ENCODE data around the gene ABL2.
"Not testable (repeated sequence)": the region's sequence is repeated elsewhere in the genome, so short reads cannot be mapped to it uniquely, and the experiment has no call there.

The ABL2 gene

DNA sequence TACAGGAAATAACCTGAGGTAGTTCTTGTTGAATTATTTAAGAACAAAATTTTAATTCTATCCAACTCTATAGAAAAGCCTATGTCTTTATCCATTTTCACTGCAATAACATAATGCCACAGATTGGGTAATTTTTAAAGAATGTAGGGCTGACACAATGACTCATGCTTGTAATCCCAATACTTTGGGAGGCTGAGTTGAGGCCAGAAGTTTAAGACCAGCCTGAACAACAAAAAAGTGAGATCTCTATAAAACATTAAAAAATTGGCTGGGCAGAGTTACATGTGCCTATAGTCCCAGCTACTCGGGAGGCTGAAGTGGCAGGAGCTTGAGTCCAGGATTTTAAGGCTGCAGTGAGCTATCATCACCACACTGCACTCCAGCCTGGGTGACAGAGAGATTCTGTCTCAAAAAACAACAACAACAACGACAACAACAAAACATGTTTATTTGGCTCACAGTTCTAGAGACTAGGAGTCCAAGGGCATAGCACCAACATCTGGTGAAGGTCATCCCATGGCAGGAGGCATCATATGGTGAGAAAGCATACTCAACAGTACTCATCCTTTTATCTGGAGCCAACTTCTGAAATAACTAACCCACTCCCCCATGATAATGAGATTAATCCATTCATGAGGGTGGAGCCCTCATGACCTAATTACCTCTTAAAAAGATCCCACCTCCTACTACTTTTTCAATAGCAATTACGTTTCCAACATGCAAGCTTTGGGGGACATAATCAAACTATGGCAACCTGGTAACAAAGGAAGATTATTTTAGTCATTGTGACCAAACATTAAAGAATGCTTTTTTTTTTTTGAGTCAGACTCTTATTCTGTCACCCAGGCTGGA is 59.6 kb downstream of the ABL2 start:
- DNase-seq (ENCODE audit: low read depth): no peak

DNA sequence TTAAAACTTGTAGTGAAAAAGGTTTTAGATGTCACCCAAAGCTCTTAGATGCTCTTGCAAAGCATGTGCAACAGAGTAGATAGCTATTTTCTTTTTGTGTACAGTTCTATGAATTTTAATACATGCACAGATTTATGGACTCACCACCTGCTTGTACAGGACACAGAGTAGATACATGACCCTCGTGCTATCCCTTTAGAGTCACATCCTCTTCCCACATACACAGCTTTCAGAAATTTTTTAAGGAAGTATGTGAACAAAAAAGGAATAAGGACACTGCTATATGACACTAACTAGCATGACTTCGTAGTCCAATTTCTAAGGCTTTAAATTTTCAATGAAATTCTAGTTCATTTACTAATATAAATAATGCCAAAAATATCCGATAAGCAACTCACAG is 60.9 kb downstream of the ABL2 start:
- DNase-seq (ENCODE audit: low read depth): no peak

DNA sequence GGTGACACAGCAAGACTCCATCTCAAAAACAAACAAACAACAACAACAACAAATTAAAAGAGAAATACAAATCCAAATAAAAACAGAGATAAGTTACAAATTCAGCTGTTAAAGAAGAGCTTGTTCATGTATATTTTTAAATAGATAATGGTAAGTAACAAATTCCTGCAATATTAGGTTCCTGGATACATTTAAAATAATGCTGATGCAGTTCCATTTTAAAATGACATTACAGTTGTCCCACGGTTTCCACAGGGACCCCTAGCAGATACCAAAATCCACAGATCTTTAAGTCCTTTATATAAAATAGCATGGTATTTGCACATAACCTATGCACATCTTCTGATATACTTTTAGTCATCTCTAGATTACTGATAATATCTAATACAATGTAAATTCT is 61.5 kb downstream of the ABL2 start:
- no peak for DNase-seq (ENCODE audit: low read depth)

DNA sequence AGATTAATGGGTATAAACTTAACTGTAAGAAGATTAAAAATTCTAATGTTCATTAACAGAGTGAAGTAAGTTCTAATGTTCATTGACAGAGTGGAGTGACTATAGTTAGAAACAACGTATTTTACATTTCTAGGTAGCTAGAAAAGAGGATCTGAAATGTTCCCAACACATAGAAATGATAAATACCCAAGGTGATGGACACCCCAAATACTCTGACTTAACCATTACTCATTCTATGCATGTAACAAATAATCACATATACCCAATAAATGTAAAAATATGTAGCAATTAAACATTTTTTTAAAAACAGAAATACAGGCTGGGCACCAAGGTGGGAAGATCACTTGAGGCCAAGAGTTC is 62.1 kb downstream of the ABL2 start:
- DNase-seq (ENCODE audit: low read depth): no peak

DNA sequence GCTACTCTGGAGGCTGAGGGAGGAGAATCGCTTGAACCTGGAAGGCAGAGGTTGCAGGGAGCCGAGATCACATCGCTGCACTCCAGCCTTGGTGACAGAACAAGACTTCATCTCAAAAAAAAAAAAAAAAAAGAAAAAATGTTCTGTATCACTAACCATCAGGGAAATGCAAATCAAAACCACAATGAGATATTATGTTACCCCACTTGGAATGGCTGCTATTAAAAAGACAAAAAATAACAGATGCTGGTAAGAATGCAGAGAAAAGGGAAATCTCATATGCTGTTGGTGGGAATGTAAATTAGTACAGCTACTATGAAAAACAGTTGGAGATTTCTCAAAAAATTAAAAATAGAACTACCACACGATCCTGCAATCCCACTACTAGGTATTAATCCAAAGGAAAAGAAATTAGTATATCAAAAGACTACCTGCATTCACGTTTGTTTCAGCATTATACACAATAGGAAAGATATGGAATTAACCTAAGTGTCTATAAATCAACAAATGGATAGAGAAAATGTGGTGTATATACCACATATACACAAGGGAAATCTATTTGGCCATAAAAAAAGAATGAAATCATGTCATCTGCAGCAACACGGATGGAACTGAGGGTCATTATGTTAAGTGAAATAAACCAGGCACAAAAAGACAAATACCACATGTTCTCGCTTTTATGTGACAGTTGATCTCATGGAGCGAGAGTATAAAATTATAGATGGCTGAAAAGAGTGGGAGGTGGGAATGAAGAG is 62.6 kb downstream of the ABL2 start:
- no peak for DNase-seq (ENCODE audit: low read depth)

DNA sequence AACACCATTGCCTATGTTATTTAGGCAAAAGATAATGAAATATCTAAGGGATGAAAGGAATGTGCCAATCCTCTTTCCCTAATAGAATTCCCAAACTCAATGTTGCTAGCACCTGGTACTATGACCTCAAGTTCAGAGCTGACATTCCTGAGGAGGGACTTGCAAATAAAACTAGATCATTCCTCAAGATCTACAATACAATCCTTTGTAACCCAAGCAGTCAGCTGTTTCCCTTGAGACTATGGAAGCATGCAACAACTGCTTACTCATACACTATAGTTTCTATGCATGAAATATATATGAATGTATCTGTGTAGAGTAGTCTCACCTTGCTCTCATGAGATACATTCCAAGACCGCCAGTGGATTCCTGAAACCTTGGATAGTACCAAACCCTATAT is 65.0 kb downstream of the ABL2 start:
- DNase-seq (ENCODE audit: low read depth): no peak

DNA sequence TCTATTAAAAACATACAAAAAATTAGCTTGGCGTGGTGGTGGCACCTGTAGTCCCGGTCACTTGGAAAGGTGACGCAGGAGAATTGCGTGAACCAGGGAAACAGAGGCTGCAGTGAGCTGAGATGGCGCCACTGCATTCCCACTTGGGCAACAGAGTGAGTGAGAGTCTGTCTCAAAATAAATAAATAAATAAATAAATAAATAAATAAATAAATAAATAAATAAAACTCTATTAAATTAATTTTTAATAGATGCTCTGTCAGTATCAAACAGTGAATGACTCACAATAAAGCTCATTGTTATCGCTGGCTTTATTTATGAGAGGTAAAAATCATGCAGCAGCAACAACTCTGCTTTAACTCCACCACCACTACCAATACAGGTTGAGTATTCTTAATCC is 72.8 kb downstream of the ABL2 start:
- no peak for DNase-seq (ENCODE audit: low read depth)

DNA sequence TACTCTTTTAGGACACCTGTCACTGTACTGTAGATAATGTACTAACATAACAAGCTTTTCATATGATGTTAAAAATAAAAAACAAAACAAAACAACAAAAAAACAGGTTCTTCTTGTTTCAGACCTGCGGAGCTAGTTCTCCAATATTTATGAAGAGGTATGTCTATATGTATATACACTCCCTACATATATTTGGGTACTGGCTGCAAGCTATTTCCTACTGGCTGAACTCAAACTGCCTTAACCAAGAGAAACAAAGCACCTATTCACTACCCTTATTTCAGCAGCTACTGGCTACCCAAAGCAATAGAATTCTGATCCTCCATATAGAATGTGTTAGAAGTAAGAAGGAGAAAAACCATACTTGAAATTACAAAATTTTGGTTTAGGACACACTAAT is 73.5 kb downstream of the ABL2 start:
- no peak for DNase-seq (ENCODE audit: low read depth)

DNA sequence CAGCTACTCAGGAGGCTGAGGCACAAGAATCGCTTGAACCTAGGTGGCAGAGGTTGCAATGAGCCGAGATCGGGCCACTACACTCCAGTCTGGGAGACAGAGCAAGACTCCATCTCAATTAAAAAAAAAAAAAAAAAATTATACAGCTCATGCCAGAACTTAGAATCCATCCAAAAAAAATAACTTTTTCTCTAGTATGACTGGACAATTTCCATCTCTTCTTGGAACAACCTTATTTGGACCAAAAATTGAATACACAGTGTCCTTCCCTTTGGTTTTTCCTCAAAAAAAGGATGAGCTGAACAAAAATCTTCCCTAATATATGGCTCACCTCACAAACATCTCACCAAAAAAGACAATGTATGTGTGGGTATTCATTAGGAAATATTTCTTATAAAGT is 73.9 kb downstream of the ABL2 start:
- DNase-seq (ENCODE audit: low read depth): no peak

DNA sequence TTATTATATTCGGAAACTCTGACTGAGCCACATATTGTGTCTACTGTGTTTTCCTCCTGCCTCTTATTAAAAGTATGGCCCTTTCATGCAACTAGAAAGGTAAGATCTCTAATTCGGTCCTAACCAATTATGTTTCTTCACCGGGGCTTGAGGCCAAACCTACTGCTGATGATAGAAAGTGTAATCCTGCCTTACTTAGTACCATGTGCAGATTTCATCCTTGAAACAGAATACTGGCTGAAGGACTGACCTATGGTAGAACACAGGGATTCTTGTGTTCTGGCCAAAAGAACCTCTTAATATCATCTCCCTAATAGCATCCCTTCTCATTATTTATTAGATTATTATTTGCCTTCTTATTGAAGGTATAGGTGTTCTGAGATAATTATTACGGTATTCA is 75.0 kb downstream of the ABL2 start:
- DNase-seq (ENCODE audit: low read depth): no peak

DNA sequence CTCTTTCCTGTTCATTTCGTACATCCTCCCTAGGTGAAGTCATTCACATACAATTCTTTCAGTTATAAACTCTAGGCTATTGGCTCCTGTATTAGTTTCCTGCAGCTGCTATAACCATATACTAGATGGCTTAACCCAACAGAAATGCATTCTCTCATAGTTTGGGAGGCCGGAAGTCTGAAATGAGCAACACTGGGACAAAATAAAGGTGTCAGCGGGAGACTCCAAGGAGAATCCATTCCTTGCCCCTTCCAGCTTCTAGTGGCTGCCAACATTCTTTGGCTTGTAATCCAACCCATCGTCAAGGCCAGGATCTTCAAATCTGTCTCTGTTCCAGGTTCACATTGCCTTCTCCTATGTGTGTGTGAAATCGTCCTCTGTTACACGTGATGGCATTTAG is 76.3 kb downstream of the ABL2 start:
- no peak for DNase-seq (ENCODE audit: low read depth)

DNA sequence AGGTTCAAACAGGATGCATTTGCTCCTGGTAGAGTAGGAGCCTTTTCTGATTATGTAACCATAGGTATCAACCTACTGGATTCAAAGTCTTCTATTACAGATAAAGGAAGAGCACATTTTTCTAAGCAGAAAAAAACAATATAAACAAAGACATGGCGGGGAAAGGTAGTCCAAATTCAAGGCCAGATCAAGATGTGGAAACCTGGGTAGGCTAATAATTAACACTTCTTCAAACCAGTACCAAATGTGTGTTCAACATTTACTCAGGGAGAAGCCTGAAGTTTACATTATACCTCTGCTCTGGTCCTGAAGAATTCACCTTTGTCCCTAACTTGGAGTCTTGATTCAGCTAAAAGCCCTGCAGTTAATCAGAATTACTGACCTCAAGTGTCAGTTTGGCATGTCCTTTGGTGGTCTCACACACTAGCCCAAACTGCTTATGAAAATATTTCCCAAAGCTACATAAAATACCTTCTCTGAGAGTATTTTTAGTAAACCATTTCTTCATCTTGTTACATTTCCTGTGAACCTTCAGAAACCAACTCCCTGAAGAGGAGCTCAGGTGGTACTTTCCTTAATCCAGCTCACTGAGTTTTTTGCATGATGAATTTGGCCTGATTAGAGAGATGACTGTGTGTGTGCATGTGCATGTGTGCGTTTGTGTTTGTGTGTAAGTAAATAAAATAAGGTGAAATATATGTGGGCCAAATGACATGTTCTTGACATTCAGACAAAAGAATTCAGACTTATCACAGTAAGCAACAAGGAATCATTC is 77.4 kb downstream of the ABL2 start:
- DNase-seq (ENCODE audit: low read depth): no peak

DNA sequence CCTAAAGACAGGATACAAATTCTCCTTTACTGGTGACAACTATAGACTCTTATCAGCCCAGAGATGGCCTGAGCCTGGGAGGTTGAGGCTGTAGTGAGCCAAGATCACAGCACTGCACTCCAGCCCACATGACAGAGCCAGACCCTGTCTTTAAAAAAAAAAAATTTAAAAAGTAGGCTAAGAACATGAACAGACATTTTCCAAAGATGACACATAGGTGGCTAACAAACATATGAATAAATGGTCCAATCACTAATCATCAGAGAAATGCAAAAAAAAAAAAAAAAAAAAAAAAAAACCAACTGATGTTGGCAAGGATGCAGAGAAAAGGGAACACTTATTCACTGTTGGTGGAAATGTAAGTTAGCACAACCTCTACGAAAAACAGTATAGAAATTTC is 82.6 kb downstream of the ABL2 start:
- no peak for DNase-seq (ENCODE audit: low read depth)

DNA sequence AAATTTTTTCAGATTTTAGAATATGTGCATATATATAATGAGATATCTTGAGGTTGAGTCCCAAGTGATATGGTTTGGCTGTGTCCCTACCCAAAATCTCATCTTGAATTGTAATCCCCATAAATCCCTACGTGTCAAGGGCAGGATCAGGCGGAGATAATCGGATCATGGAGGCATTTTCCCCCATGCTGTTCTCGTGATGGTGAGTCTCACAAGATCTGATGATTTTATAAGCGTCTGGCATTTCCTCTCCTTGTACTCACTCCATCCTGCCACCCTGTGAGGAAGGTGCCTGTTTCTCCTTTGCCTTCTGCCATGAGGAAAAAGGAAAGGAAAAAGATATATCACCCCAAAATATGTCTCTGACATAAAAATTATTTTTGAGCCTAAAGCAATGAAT is 83.0 kb downstream of the ABL2 start:
- no peak for DNase-seq (ENCODE audit: low read depth)

DNA sequence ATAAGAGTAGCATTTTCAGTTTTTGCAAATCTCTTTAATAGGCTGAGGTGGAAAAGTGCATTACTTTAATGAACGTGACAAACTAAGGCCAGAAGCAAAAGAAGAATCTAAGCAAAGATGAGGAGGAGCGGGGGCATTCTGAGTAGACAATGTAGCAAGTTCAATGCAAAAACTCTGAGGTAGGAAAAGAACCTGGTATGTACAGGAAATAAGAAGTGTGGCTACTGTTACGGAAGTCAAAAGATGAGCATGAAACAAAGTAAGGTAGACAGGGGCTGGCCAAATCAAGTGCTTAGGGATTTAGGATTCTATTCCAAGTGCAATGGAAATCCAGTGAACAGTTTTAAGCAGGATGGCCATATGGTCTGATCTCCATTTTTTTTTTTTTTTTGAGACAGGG is 84.0 kb downstream of the ABL2 start:
- no peak for DNase-seq (ENCODE audit: low read depth)

DNA sequence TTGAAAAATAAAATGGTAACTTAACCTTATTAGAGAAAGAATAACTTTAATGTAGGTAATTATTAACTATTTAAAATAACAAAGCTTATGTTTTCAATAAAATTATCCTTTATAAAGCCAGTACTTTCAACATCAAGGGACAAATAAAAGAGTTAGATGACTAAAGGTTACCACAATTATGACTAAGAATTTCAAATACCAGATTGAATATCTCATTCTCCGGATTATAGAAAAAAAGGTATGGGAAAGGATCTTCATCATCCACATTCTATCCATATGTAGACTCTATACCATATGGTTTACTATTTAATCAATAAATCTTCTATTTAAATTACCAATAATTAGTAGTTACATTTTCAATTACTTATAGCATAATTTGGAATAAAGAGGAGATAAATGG is 84.9 kb downstream of the ABL2 start:
- DNase-seq (ENCODE audit: low read depth): no peak

DNA sequence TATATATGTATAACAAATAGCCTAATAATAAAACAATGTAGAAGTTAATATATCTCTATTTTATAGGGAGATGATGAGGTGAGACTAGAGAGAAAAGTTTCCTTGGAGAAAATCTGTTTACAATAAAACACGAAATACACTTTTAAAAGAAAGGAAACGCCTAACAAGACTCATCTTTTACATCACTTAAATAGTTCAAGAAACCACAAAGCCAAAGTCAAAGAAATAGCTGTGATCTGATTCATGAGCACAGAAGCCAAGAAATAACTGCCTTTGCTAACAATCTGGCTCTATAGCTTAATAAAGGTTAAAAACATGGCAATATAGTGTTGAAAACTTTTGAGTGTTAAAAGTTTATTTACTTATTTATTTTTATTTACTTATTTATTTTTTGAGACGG is 86.2 kb downstream of the ABL2 start:
- DNase-seq (ENCODE audit: low read depth): no peak

DNA sequence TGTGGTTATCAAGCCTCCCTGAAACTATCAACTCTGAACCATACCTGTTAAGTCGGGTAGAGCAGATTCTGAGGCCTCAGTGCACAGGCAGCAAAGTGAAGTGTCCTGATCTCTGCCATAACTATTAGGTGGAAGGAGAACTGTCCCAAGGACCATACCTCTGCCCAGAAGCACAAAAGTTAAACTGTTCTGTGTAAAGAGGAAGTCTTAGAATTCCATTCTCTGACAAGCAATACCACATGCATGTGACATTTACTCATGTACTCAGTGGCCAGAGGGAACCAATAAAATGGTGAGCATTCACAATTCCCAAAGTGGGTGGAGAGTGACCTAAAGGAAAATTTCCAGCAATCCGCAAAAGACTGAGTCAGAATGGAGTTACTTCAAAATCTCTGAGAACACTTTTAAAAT is 86.6 kb downstream of the ABL2 start:
- DNase-seq (ENCODE audit: low read depth): no peak

DNA sequence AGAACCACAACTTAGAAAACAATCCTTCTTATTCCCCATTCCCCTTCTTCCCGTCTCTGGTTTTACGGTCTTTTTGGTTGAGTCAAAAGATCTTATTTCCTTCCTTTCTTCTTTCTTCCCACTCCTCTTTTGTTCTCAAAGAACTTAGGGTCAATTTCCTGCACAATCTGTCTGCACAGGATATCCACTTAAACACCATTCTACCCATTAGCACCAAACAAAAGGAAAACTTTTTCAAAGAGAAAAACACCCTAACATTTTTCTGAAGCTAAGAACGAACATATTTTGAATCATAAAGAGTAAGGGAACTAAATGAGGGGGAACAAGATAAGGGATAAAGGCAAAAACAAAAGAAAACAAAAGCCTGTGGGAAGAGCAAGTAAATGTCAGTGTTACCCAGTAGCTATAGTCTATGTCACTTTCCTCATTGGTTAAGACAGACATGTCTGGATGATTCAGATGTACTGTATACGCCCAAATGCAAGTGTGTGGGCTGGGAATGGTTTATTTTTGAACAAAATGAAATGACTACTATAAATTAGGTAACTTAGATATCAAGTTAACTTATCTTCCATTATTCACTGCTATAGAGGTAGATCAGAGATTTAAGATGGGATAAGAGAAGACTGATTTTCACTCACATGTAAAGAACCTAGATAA is 87.8 kb downstream of the ABL2 start:
- DNase-seq (ENCODE audit: low read depth): no peak

DNA sequence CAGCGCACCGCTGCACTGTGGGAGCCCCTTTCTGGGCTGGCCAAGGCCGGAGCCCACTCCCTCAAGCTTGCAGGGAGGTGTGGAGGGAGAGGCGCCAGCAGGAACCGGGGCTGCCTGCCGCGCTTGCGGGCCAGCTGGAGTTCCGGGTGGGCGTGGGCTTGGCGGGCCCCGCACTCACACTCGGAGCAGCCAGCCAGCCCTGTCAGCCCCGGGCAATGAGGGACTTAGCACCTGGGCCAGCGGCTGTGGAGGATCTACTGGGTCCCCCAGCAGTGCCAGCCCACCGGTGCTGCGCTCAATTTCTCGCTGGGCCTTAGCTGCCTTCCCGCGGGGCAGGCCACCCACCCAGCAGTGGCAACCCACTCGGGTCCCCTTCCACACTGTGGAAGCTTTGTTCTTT is 90.7 kb downstream of the ABL2 start:
- not testable (repeated sequence) for DNase-seq (ENCODE audit: low read depth)

DNA sequence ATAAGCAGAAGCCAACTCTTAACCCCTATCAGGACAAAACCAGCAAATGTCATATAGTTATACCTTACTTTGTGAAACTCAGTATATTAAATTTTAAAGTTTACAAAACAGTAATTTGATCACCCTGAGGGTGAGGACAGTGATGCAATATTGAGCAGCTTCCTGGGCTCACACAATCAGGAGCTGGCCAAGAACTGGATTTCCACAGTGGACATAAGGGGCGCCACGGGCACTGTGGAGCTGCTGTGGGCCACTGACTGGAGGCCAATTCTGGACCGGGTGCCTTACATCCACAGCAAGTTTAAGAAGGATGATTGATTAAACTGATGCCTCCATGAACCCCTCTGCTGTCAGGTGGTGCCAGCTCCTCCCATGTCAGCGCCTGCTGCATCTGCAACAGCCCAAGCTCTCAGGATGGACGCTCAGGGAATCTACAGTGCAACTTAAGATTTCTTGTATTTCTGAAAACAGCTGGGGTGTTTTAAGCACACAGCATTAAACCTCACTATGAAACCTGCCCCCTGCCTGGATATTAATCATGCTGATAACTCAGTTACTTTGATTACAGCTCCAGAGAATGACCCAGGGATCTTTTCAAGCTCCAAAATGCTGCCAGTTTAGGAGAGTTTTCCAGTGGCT is 91.7 kb downstream of the ABL2 start:
- DNase-seq (ENCODE audit: low read depth): no peak

DNA sequence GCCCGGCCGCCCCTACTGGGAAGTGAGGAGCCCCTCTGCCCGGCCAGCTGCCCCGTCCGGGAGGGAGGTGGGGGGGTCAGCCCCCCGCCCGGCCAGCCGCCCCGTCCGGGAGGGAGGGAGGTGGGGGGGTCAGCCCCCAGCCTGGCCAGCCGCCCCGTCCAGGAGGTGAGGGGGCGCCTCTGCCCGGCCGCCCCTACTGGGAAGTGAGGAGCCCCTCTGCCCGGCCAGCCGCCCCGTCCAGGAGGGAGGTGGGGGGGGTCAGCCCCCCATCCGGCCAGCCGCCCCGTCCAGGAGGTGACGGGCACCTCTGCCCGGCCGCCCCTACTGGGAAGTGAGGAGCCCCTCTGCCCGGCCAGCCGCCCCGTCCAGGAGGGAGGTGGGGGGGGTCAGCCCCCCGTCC is 93.8 kb downstream of the ABL2 start:
- DNase-seq (ENCODE audit: low read depth): not testable (repeated sequence)

Measured in activated T-cell treated with anti-CD3 and anti-CD28 coated beads for 1 hour (primary cell).